MM.1S (cell line): ENCODE measurements around the gene GNAQ.
A peak's percentile ranks its signal among the peaks of the same experiment; 100 is the strongest.

ENCODE experiments used
- DNase-seq: peaks from one replicate; pipeline ENCODE4 v3.0.0-alpha.2; 2015
- H2AFZ ChIP-seq: fragments of 300-600 bp; sonication (generic); 2 replicates; pipeline ENCODE4 v1.6.0; 2016; ENCODE audit warnings: antibody characterized with exemption, low read length
- H3F3A ChIP-seq: fragments of 300-600 bp; sonication (generic); 2 replicates; pipeline ENCODE4 v1.6.1; 2016; ENCODE audit warnings: mild to moderate bottlenecking, antibody characterized with exemption, low read length, moderate library complexity, mixed read lengths; ENCODE audit not compliant: insufficient read depth
- H3K27ac ChIP-seq: fragments of 300-600 bp; sonication (generic); 2 replicates; pipeline ENCODE4 v1.5.1; 2016; ENCODE audit warnings: mild to moderate bottlenecking, low read length
- H3K27me3 ChIP-seq: fragments of 300-600 bp; sonication (generic); replicated peaks from 2 replicates; pipeline ENCODE4 v1.6.0; 2016; ENCODE audit warnings: low read length; ENCODE audit not compliant: insufficient read depth
- H3K36me3 ChIP-seq: fragments of 300-600 bp; sonication (generic); replicated peaks from 2 replicates; pipeline ENCODE4 v1.6.1; 2016; ENCODE audit warnings: mild to moderate bottlenecking, low read length, mixed read lengths; ENCODE audit not compliant: insufficient read depth
- H3K4me1 ChIP-seq: fragments of 300-600 bp; sonication (generic); 2 replicates; pipeline ENCODE4 v1.6.1; 2016; ENCODE audit warnings: low read length, mixed read lengths
- H3K4me2 ChIP-seq: fragments of 300-600 bp; sonication (generic); 2 replicates; pipeline ENCODE4 v1.6.0; 2016; ENCODE audit warnings: low read depth, low read length
- H3K4me3 ChIP-seq: fragments of 300-600 bp; sonication (generic); 2 replicates; pipeline ENCODE4 v1.5.1; 2016; ENCODE audit warnings: low read length, mixed read lengths
- H3K79me2 ChIP-seq: fragments of 300-600 bp; sonication (generic); 2 replicates; pipeline ENCODE4 v1.6.1; 2016; ENCODE audit warnings: mixed run types, low read length, mixed read lengths
- H3K9ac ChIP-seq: fragments of 300-600 bp; sonication (generic); 2 replicates; pipeline ENCODE4 v1.6.1; 2016; ENCODE audit warnings: low read length, mixed read lengths
- H3K9me2 ChIP-seq: fragments of 300-600 bp; sonication (generic); replicated peaks from 2 replicates; pipeline ENCODE4 v1.6.1; 2016; ENCODE audit warnings: mild to moderate bottlenecking, low read length, mixed read lengths; ENCODE audit not compliant: insufficient read depth
- H3K9me3 ChIP-seq: fragments of 300-600 bp; sonication (generic); replicated peaks from 2 replicates; pipeline ENCODE4 v1.6.1; 2016; ENCODE audit warnings: mild to moderate bottlenecking, low read length, mixed read lengths; ENCODE audit not compliant: insufficient read depth
- H4K20me1 ChIP-seq: fragments of 300-600 bp; sonication (generic); 2 replicates; pipeline ENCODE4 v1.6.1; 2016; ENCODE audit warnings: mild to moderate bottlenecking, low read length, moderate library complexity, mixed read lengths; ENCODE audit not compliant: insufficient read depth
- EZH2 ChIP-seq: fragments of 300-600 bp; sonication (generic); optimal IDR thresholded peaks from 2 replicates; pipeline ENCODE3; 2017; ENCODE audit warnings: low read depth, mild to moderate bottlenecking, antibody characterized with exemption, low read length, mixed read lengths
- EZH2phosphoT487 ChIP-seq: fragments of 300-600 bp; sonication (generic); IDR thresholded peaks from 2 replicates; pipeline ENCODE4 v1.6.1; 2018; ENCODE audit warnings: antibody characterized with exemption, low read length
- TF ChIP-seq, protein P1 (sequence below): fragments of 300-600 bp; sonication (generic); IDR thresholded peaks from 2 replicates; pipeline ENCODE4 v1.5.1; 2016; ENCODE audit warnings: antibody characterized with exemption, low read length, mixed read lengths

The GNAQ gene

DNA sequence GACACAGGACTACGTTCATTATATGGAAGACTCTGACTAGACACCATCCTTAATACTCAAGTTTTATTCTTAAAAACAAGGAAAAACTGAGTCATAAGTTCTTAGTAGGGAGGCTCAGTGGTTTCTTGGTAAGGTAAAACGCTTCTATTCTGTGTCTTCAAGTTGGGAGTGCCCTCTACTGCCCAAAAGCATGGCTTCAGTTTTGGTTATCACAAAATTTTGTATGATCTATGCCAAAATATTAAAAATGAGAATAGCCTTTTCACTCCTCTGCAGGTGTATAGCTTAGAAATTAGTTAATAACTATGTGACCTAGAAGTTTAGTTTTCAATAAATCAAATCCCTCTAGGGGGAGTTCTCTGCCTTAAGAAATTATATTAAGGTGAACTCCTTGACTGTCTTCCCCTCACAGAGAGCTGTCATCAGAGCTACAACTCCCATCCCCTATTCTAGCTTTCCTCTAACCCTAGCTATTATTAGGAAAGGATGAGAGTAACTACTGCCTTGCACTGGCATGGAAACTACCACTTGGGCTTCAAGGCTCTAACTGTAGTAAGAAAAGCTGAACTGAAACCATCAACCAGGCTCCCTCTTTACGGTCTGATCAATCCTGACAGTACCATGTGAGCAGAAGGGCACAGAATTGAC, 189.7 kb downstream of the GNAQ start:
- no peaks in the 10 kb centered on the region for H3K36me3 ChIP-seq
- no peak overlapping the region for H2AFZ ChIP-seq
- no peaks in the 10 kb centered on the region for H4K20me1 ChIP-seq
- no peaks in the 10 kb centered on the region for H3K9me2 ChIP-seq
- TF ChIP-seq, protein P1, sequence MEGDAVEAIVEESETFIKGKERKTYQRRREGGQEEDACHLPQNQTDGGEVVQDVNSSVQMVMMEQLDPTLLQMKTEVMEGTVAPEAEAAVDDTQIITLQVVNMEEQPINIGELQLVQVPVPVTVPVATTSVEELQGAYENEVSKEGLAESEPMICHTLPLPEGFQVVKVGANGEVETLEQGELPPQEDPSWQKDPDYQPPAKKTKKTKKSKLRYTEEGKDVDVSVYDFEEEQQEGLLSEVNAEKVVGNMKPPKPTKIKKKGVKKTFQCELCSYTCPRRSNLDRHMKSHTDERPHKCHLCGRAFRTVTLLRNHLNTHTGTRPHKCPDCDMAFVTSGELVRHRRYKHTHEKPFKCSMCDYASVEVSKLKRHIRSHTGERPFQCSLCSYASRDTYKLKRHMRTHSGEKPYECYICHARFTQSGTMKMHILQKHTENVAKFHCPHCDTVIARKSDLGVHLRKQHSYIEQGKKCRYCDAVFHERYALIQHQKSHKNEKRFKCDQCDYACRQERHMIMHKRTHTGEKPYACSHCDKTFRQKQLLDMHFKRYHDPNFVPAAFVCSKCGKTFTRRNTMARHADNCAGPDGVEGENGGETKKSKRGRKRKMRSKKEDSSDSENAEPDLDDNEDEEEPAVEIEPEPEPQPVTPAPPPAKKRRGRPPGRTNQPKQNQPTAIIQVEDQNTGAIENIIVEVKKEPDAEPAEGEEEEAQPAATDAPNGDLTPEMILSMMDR, result peak; percentile 51
- no peak for TF ChIP-seq EZH2
- no peak overlapping the region; the same call in 1 of the 2 replicates for H3K9ac ChIP-seq
- H3K79me2 ChIP-seq, result no peaks in the 10 kb centered on the region
- peaks cover 8% of the 10 kb centered on the region; the same call in 1 of the 2 replicates for H3F3A ChIP-seq
- H3K27ac ChIP-seq, result peak overlapping the region; percentile 26; the same call in 1 of the 2 replicates
- no peaks in the 10 kb centered on the region for H3K27me3 ChIP-seq
- H3K4me1 ChIP-seq, result peaks cover 18% of the 10 kb centered on the region
- H3K4me3 ChIP-seq, result no peak overlapping the region
- no peaks in the 10 kb centered on the region for H3K9me3 ChIP-seq
- peak overlapping the region; percentile 46 for H3K4me2 ChIP-seq
- peak; percentile 41 for DNase-seq

DNA sequence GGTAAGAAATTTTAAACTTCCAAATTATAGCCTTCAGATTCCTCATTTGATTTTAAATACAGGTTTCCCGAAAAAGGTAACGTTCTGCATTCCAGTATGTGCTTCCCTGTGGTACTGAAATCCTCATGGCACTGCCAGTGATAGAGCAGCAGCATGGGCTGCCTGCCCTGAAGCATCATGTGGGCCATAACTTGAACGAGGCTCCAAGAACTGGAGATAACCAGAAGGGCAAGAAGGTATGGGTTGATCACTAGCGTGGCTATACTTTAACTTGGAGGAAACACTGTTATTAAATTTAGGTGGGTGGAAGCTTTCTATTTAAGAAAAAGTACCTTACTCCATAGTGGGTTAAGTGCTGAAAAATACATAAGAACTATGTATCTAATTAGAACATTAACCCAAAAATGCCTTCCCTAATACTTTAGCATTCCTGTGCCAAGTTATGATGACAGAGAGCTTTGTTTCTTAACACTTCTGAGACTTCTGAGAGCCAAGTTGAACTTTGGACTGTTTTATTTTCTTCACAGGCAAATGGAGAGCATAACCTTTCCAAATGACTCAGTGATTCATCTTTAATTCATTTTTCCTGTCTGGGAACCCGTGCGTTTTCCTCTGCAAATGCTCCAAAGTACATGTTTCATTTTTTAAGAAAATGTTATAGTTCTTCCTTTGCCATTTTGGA, 192.0 kb downstream of the GNAQ start:
- Histone ChIP-seq H4K20me1 (no peaks in the 10 kb centered on the region), H3K36me3 (no peaks in the 10 kb centered on the region), H3F3A (peaks cover 8% of the 10 kb centered on the region; the same call in 1 of the 2 replicates), H3K79me2 (no peaks in the 10 kb centered on the region), H3K9me2 (no peaks in the 10 kb centered on the region), H3K27me3 (no peaks in the 10 kb centered on the region), H3K9ac (no peak overlapping the region), H3K27ac (no peak overlapping the region), H3K4me2 (no peak overlapping the region), H3K4me3 (no peak overlapping the region), H3K9me3 (no peaks in the 10 kb centered on the region), H3K4me1 (peaks cover 18% of the 10 kb centered on the region), H2AFZ (no peak overlapping the region)
- no peak for DNase-seq
- TF ChIP-seq, protein P1, result no peak
- TF ChIP-seq EZH2phosphoT487 (no peak), EZH2 (no peak)

DNA sequence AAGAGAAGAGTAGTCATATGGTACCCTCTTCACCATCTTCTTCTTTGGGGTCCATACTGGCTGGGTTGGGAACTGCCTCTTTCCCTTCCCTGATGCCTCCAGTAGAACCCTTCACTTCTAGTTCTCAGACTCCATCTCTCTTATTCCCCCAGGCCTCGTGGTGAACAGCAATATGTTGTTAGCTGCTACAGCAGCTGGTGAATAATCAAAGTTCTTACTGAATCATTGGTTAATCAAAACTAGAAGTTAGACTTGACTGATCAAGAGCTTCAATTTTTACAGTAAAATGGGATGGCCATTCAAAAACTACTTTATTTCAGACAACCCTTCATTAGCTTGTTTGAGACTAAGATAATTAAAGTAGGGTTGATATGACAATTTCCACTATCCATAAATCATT, 192.6 kb downstream of the GNAQ start:
- Histone ChIP-seq H3K4me2 (no peak overlapping the region), H4K20me1 (no peaks in the 10 kb centered on the region), H3F3A (peaks cover 8% of the 10 kb centered on the region; the same call in 1 of the 2 replicates), H3K9ac (no peak overlapping the region), H3K36me3 (no peaks in the 10 kb centered on the region), H3K9me3 (no peaks in the 10 kb centered on the region), H3K79me2 (no peaks in the 10 kb centered on the region), H3K9me2 (no peaks in the 10 kb centered on the region), H3K4me1 (peaks cover 18% of the 10 kb centered on the region), H3K27me3 (no peaks in the 10 kb centered on the region), H3K4me3 (no peak overlapping the region), H3K27ac (no peak overlapping the region), H2AFZ (no peak overlapping the region)
- TF ChIP-seq EZH2 (no peak), EZH2phosphoT487 (no peak)
- TF ChIP-seq, protein P1, result no peak
- no peak for DNase-seq
